Measurements from ENCODE around the gene TVP23A.
A peak's percentile ranks its signal among the peaks of the same experiment; 100 is the strongest.

The TVP23A gene

GRCh38 chr16:10817963-10818941 lies at the start of gene TVP23A:
TVP23A (minus strand) TSS chr16:10818794; CDS start chr16:10818493, 301 bp downstream.
- no peak for DNase-seq

GRCh38 chr16:10868104-10868595 lies 49.6 kb upstream of the TVP23A start:
- no peak for DNase-seq

DNA sequence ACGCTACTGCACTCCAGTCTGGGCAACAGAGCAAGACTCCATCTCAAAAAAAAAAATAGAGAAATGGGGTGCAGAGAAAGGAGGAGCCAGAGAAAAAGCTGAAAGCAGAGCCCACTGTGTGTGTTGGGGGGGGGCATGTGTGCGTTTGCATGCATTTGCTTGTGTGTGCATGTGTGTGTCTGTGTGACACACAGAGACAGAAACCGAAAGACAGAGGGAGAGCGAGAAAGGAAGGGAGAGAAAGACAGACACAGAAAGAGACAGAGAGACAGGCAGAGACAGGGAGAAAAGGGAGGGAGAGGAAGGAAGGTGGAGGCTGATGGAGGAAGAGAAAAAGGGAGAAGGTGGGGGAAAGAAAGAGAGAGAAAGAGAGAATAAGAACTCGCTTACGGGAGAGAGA lies 48.6 kb upstream of the TVP23A start:
- DNase-seq, result no peak

GRCh38 chr16:10865991-10866966 lies 47.7 kb upstream of the TVP23A start:
- DNase-seq, result no peak

- peak; percentile 38 for DNase-seq
These were observed 43.8 kb upstream of the TVP23A start for GRCh38 chr16:10862438-10862837.

DNA sequence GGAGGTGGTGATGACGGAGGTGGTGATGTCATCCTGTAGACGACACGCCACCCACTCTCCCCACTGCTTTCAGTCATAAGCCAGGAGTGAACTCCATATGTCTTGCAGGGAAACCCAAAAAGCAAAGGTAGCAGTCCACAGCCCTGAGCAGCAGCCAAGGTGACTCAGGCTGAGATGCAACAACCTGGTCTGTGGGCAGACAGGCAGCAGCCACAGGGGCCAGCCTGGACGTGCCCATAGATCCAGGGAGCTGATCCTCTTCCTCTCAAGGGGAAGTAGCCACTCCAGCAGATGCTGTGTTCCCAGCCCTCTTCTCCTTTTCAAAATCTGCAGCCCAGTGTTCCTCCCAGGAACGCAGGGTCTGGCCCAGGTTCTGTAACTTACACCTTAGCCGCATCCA lies 41.1 kb upstream of the TVP23A start:
- no peak for DNase-seq

- DNase-seq, result no peak
These were observed 40.4 kb upstream of the TVP23A start for GRCh38 chr16:10859020-10859419.

- DNase-seq, result no peak
These were observed 39.6 kb upstream of the TVP23A start for GRCh38 chr16:10858203-10858602.

DNA sequence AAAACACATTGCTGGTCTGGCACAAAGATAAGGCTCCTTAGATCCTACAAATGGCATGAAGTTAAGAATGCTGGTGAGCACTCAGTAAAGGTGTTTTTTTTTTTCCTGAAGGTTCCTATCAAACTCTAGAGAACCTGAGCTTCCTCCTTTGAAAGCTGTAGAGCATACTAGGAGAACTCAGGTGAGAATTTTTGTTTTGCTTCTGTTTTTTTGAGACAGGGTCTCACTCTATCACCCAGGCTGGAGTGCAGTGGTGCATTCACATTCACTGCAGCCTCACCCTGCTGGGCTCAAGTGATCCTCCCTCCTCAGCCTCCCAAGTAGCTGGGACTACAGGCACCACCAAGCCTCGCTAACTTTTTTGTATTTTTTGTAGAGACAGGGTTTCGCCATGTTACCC lies 37.4 kb upstream of the TVP23A start:
- DNase-seq, result no peak

DNA sequence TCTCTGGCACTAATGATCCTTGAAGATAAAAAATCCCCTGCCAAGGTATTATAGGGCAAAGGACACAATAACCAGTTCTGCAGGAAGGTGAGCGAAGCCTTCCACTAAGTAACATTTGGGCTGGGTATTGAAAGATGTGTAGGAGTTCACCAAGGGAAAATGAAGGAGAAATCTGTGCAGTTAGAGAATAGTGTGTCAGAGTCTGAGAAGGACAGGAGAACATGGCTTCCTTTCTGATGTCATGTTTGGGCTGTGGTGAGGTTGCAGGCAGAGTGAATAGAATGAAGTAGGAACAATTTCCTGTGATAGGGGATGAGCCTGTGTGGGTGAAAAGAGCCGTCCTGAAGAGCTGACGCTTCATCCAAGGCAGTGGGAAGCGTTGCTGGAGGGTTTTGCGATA lies 34.4 kb upstream of the TVP23A start:
- DNase-seq, result no peak

GRCh38 chr16:10852286-10852685 lies 33.7 kb upstream of the TVP23A start:
- no peak for DNase-seq

- no peak for DNase-seq
These were observed 32.9 kb upstream of the TVP23A start for GRCh38 chr16:10851512-10851911.

DNA sequence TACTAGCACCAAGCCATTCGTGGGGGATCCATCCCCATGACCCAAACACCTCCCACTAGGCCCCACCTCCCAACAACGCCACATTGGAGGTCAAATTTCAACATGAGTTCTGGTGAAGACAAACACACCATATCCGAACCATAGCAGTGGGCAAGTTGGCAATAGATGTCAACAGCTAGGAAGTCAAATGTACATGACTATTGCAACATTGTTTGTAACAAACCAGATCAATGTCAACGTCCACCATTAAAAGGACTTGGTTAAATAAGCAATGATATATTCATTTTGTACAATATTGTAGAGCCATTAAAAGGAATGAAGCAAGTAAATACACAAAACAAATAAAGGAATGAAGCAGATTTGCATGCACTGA lies 31.9 kb upstream of the TVP23A start:
- no peak for DNase-seq

GRCh38 chr16:10849736-10850477 lies 31.3 kb upstream of the TVP23A start:
- DNase-seq, result no peak

DNA sequence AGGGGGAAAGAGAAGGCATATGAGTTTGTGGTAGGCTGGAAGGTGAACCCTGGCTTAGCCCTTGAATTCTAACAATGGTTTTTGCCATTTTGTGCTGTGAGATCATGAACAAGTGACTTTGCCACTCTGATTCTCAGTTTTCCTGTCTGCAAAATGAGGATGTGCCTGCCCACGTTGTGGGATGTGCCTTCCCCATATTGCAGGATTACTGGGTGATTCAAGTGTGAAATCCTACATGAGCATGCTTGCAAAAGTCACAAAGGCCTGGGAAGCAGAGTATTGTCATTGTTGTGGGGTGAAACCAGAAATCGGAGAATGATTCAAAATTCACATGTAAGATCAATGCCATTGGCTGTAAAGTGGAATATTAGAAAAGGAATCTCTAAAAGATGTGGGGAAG lies 28.6 kb upstream of the TVP23A start:
- no peak for DNase-seq

DNA sequence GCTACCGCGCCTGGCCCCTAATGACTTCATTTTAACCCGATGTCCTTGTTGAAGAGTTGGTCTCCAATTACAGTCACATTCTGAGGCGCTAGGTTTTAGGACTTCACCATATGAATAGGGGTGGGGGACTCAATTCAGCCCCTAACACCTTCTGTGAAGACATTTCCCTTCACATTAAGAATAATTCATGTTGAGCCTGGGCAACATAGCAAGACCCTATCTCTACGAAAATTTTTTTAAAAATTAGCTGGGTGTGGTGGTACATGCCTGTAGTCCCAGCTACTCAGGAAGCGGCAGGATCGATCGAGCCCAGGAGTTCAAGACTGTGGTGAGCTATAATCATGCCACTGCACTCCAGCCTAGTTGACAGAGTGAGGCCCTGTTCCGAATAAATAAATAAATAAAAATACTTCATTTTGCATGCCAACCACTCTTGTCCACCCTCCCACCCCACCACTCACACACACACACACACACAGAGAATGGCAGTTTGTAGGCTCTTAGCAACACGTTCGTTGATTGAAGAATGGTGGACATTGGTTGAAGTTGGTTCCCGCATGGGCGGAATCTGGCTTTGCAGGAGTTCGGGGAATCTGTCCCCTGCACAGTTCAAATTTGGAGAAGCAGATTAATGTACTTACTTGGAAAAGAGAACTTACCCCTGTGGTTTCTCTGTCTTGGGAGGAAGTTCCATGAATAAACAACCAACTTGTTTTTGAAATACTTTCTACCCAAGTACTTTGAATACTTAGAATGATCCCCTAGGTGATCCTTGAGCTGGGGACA lies 27.8 kb upstream of the TVP23A start:
- DNase-seq, result no peak

DNA sequence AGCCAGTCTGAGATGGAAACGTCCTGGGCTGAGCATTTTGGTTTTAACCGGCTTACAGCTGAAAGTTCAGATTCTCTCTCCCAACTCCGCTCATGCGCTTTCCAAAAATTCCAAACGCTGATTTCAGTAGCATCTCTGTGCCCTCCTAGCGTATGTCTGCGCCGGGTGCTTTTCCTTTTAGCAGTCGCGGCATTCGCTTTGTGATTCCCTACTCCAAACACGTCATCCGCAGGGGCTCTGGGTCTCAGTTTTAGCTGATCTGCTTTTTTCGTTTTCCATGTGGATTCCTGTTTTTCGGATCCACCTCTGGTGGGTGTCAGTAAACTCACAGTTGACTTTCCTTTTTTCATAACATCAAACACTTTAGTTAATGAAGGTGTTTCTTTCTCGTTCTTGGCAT lies 22.1 kb upstream of the TVP23A start:
- DNase-seq, result no peak

DNA sequence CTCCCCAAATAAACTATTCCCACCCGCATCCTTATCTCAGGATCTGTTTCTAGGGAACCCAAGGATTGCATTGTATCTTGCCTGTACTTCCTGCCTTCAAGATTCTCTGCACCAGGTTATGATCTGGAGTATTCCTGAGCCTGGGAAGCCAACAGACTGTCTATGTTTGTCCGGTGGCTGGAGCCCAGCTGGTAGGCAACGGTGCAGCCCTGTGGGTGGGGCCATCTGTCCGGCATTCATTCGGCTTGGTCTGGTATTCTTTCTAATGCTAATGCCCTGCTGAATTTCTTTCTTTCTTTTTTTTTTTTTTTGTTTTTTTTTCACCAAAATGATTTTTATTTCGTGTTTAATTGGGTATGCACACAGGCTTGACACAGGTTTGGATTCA lies 20.7 kb upstream of the TVP23A start:
- DNase-seq, result no peak

DNA sequence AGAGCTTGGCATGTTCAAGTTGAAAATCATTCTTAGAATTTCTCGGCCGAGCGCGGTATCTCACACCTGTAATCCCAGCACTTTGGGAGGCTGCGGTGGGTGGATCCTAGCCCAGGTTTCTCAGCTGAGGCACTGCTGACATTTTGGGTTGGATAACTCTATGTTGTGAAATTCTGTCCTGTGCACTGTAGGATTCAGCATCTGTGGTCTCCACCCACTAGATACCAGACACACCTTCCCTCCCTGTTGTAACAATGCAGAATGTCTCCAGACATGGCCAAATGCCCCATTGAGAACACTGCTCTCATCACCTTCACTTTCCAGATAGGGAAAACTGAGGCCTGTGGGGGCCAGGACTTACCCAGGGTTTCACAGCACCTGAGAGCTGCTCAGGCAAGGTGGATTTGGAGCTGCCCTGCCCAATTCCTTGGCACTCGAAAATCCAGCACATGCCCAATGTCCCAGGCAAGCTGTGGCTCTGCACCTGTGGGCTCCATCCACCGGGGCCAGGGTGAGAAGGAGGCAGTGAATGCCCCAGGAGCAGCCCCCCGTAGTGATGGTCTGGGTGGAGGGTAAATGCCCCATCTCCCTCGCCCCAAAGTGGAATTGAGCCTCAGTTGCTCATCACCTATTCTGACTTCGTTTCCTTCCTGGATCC lies 20.2 kb upstream of the TVP23A start:
- DNase-seq, result no peak

DNA sequence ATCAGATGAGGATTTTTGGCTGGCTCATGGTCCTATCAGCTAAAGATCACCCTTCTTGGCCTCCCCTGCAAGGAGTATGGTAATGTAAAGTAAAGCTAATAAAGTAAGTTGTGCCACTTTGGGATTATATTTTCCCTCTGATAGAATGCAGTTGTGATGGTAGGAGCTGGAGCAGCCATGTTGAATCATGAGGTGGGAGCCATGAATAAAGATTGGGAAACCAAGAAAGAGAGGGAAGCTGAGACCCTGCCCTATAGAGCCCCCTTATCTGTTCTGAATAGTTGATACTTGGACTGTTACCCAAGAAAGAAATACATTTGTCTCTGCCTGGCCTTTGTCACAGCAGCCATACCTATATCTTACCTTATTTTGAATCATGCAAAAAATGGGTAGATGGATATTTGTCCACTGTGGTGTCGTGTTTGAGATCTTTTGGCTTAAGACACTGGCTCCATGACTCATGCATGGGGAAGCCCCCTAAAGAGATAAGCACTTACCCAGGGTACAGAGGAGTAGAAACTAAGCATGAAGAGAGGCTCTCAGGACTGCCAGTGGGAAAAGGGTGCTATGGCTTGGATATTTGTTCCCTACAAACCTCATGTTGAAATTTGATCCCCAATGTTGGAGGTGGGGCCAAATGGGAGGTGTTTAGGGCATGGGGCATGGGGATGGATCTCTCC lies 17.7 kb upstream of the TVP23A start:
- no peak for DNase-seq
